GM21423 (cell line): Measurements from ENCODE around the gene PSTPIP2.

Source experiments
- ATAC-seq: cut with Tn5 transposase; IDR thresholded peaks from one replicate; pipeline ENCODE4 v1.9.1; 2021; ENCODE audit warnings: mild to moderate bottlenecking, moderate library complexity; ENCODE audit not compliant: unreplicated experiment

The PSTPIP2 gene

DNA sequence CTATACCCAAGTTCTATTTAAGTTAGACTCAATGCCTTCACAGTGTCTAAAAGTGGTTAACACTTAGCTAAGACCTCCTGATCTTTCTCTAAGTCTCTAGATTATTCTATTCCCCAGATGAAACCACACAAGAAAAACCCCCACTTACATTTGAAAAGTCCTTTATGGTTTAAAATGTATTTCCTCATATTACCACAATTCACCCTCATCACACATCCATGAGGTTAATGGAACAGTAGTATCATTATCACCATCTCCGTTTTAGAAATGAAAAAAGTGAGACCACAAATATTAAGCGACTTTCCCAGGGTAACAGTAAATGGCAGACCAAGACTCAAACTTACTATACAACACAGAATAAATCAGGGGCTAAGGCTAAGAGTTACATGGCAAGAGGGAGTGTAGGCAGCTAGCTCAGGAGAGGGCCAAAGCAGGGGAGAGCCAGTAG, 133.5 kb downstream of the PSTPIP2 start:
- no peak for ATAC-seq

DNA sequence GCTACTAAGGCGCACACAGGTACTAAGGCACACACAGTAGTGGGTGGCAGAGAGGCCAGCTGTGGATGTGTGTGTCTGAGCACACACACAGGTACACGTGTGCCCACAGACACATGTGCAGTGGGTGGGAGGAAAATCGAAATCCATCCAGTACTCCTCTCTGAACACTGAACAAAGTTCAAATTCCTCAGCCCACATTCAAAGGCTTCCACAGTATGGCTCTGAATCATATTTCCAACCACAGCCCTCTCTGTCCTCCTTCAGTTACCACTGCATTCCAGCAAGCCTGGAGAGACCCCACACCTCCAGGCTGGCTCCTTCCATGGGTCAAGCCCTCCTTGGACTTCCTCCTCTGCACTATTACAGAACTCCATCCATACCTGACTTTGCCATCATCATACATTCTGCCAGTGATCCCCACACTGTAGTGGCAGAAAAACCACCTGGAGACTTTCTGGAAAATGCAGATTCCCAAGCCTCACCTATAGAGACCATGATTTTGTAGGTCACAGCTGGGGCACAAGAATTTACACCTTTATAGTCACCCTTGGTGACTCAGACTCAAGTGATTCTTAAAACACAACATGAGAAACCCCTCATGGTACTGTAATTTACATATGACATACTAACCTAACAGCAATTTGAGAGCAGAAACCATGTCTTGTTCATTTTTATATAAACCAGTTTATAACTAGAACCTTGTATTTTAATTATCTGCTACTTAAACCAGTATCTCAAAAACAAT, 136.3 kb downstream of the PSTPIP2 start:
- no peak for ATAC-seq
